Ascending aorta (tissue), 2 donors: ENCODE results near the gene PLAAT3. TPM values are rescaled to one million over a fixed set of nuclear protein-coding genes. Genes with fewer than 3 reads are reported as not detected.
"Not testable (repeated sequence)": the region's sequence is repeated elsewhere in the genome, so short reads cannot be mapped to it uniquely, and the experiment has no call there.

Source experiments
- DNase-seq, 2 donors: peaks; one replicate each; pipeline ENCODE4 v3.0.0-alpha.2; 2019; ENCODE audit warnings: low spot score in 2 of 2
- H3K27ac ChIP-seq, 2 donors: fragments of 200-600 bp; sonication (generic); one replicate each; pipeline ENCODE4 v1.5.1; 2016 to 2017; ENCODE audit warnings: mild to moderate bottlenecking in 1 of 2
- H3K27me3 ChIP-seq: fragments of 200-600 bp; sonication (generic); one replicate; pipeline ENCODE4 v1.5.1; 2017
- H3K36me3 ChIP-seq, 2 donors: fragments of 200-600 bp; sonication (generic); one replicate each; pipeline ENCODE4 v1.5.1; 2016
- H3K4me1 ChIP-seq, 2 donors: fragments of 200-600 bp; sonication (generic); one replicate each; pipeline ENCODE4 v1.5.1; 2016 to 2017; ENCODE audit warnings: mild to moderate bottlenecking in 1 of 2
- H3K4me3 ChIP-seq, 2 donors: fragments of 200-600 bp; sonication (generic); one replicate each; pipeline ENCODE4 v1.5.1; 2016 to 2017; ENCODE audit warnings: mild to moderate bottlenecking in 1 of 2
- H3K9me3 ChIP-seq, 2 donors: fragments of 200-600 bp; sonication (generic); one replicate each; pipeline ENCODE4 v1.5.1; 2016
- CTCF ChIP-seq, 3 experiments: fragments of 200-600 bp in 2 of 3; fragments of 450-650 bp in 1 of 3; sonication (generic) in 2 of 3; IDR thresholded peaks; one replicate each; pipeline ENCODE4 v1.5.1; 2016 to 2019; ENCODE audit warnings: antibody characterized with exemption in 3 of 3, mild to moderate bottlenecking in 1 of 3, moderate library complexity in 1 of 3
- intact Hi-C: fragments of 100-400 bp; cut with DNase I; formaldehyde crosslinking; loops from one replicate; pipeline ENCODE4 v1.15.1; 2023
- total RNA-seq: library from RNA; depleted of rRNA; stranded (reverse); fragments of >200 nt; gene quantifications from one replicate; pipeline ENCODE4 v1.1.0, GENCODE V29; 2016

The PLAAT3 gene
- total RNA-seq, 1 donor from 2014 or later = 21.1 TPM

DNA sequence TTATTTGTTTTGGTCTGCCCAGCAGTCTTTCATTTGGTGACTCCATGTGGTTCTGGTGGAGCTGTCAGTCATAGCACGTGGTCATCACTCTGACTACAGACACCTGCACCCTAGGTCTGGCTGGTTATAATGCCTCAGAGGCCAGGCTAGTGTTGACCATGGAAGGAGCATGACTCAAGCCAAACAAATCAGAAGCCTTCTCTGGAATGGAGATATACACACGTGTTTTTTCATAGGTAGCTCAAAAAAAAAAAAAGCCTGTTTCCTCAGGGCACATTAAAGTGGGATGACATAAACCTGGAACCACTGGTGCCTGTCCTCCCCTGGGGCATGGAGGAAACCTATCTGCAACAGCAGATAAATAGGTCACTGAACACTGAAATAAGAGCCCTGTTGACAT, 8.1 kb upstream of the PLAAT3 start:
- Histone ChIP-seq H3K4me3 (no peak overlapping the region), H3K27ac (no peak overlapping the region)

DNA sequence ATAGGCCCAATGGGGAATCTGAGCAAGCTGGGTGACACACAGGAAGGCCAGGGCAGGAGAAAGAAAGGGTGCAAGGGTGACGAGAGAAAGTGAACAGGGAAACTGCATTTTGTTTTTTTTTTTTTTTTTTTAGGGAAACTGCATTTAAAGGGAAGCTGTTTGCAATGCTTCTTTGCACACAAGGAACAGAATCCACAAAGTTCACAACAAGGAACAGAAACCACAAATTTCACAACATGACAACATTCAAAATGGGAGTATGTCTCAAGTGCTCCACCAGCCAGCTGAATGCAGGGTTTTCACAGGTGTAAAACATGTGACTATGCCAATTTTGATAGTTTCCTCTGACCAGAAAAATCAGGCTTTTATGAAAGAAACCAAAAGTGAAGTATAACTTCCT, 6.8 kb upstream of the PLAAT3 start:
- TF ChIP-seq CTCF (IDR thresholded peaks at IDR 0.05) = no peak
- Histone ChIP-seq H3K27me3 (no peaks in the 10 kb centered on the region), H3K27ac (no peak overlapping the region), H3K36me3 (peaks cover 0 to 3% of the 10 kb centered on the region in 2 donors), H3K9me3 (no peaks in the 10 kb centered on the region), H3K4me3 (no peak overlapping the region), H3K4me1 (no peaks in the 10 kb centered on the region)
- DNase-seq = no peak
- intact Hi-C loops = no loop called here

More for the DNA sequence above, 8.1 kb upstream of the PLAAT3 start:
- Histone ChIP-seq H3K4me1 (no peaks in the 10 kb centered on the region), H3K27me3 (no peaks in the 10 kb centered on the region), H3K9me3 (no peaks in the 10 kb centered on the region), H3K36me3 (peaks cover 2 to 3% of the 10 kb centered on the region in 2 donors)
- intact Hi-C loops = no loop called here
- no peak for TF ChIP-seq CTCF (IDR thresholded peaks at IDR 0.05)
- no peak for DNase-seq

GRCh38 chr11:63619967-63620366, 5.7 kb upstream of the PLAAT3 start:
- Histone ChIP-seq H3K36me3 (no peaks in the 10 kb centered on the region), H3K27ac (no peak overlapping the region), H3K27me3 (no peaks in the 10 kb centered on the region), H3K4me3 (no peak overlapping the region), H3K4me1 (no peaks in the 10 kb centered on the region), H3K9me3 (no peaks in the 10 kb centered on the region)
- no peak for DNase-seq
- intact Hi-C loops = loop anchor here (10.0 kb wide), 1 partner anchor 735 kb away; the partner anchor contains the start of gene SLC3A2
- TF ChIP-seq CTCF (IDR thresholded peaks at IDR 0.05) = no peak

DNA sequence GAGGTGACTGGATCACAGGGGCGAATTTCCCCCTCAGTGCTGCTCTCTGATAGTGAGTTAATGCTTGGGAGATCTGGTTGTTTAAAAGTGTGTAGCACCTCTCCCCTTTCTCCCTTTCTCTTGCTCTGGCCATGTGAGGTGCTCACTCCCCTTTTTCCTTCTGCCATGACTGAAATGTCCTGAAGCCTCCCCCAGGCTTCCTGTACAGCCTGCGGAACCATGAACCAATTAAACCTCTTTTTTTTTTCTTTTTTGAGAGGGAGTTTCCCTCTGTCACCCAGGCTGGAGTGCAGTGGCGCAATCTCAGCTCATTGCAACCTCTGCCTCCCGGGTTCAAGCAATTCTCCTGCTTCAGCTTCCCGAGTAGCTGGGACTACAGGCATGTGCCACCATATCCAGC, 3.5 kb upstream of the PLAAT3 start:
- intact Hi-C loops = loop anchor here (10.0 kb wide), 1 partner anchor 733 kb away; the partner anchor contains the start of gene SLC3A2
- not testable (repeated sequence) for H3K9me3 ChIP-seq, H3K36me3 ChIP-seq, H3K4me3 ChIP-seq, H3K4me1 ChIP-seq, H3K27ac ChIP-seq, H3K27me3 ChIP-seq, DNase-seq

- TF ChIP-seq CTCF (IDR thresholded peaks at IDR 0.05) = no peak
- no peak overlapping the region for H3K27ac ChIP-seq
- H3K27me3 ChIP-seq = no peaks in the 10 kb centered on the region
- no peaks in the 10 kb centered on the region for H3K36me3 ChIP-seq
- no peaks in the 10 kb centered on the region for H3K9me3 ChIP-seq
- intact Hi-C loops = loop anchor here (10.0 kb wide), 1 partner anchor 732 kb away; the partner anchor contains the start of gene SLC3A2
- H3K4me3 ChIP-seq = no peak overlapping the region
- H3K4me1 ChIP-seq = peaks cover 0 to 2% of the 10 kb centered on the region in 2 donors
- DNase-seq = no peak
These were observed 2.7 kb upstream of the PLAAT3 start for GRCh38 chr11:63616953-63617352.

GRCh38 chr11:63613517-63614135, 607 bp downstream of the PLAAT3 start:
- no peaks in the 10 kb centered on the region for H3K27me3 ChIP-seq
- H3K36me3 ChIP-seq = no peaks in the 10 kb centered on the region
- H3K27ac ChIP-seq = peak overlapping the region; percentile 76 to 80
- peak overlapping the region; percentile 66 to 70 for H3K4me3 ChIP-seq
- H3K4me1 ChIP-seq = peaks cover 0 to 30% of the 10 kb centered on the region in 2 donors
- no peak for TF ChIP-seq CTCF (IDR thresholded peaks at IDR 0.05)
- intact Hi-C loops = loop anchor here (2.0 to 10.0 kb wide), 4 partner anchors 23 to 729 kb away; partner anchors contain the start of genes ATL3, PLAAT4 and SLC3A2
- DNase-seq = peak in 1 of 2 donors; percentile 82
- H3K9me3 ChIP-seq = no peaks in the 10 kb centered on the region
